ENCODE data around the gene CEND1.

CEND1 gene

GRCh38 chr11:820655-821511, 31.0 kb upstream of the CEND1 start:
- no peak for TF ChIP-seq POLR2A (IDR thresholded peaks at IDR 0.05; ENCODE audit: extremely low read depth, insufficient read length)
- TF ChIP-seq MYC (IDR thresholded peaks at IDR 0.05; ENCODE audit: low read depth, low read length) = no peak
- DNase-seq (ENCODE audit: low read depth) = peak; percentile 61
- peak overlapping the region; percentile 68 for H3K4me3 ChIP-seq (ENCODE audit: low read depth, low read length)

- no peak for TF ChIP-seq CTCF (IDR thresholded peaks at IDR 0.05; ENCODE audit: low read depth, low read length)
- TF ChIP-seq MYC (IDR thresholded peaks at IDR 0.05; ENCODE audit: low read depth, low read length) = peak; percentile 26
- no peak for TF ChIP-seq POLR2A (IDR thresholded peaks at IDR 0.05; ENCODE audit: extremely low read depth, insufficient read length)
- TF ChIP-seq MAX (IDR thresholded peaks at IDR 0.05; ENCODE audit: low read depth, low read length) = peak; percentile 41; the same call in 1 of the 2 replicates
- peak overlapping the region; percentile 68 for H3K4me3 ChIP-seq (ENCODE audit: low read depth, low read length)
- DNase-seq (ENCODE audit: low read depth) = peak; percentile 93
Measured at GRCh38 chr11:819943-820649, 30.2 kb upstream of the CEND1 start.

- DNase-seq (ENCODE audit: low read depth) = peak; percentile 91
- TF ChIP-seq MYC (IDR thresholded peaks at IDR 0.05; ENCODE audit: low read depth, low read length) (no peak; the same call in none of the 2 replicates), POLR2A (IDR thresholded peaks at IDR 0.05; ENCODE audit: extremely low read depth, insufficient read length) (peak; percentile 84)
- peak overlapping the region; percentile 68 for H3K4me3 ChIP-seq (ENCODE audit: low read depth, low read length)
Measured at GRCh38 chr11:819129-819931, 29.4 kb upstream of the CEND1 start.

GRCh38 chr11:818396-819128, 28.7 kb upstream of the CEND1 start, which contains the start of gene PNPLA2:
TSS of gene PNPLA2 (plus strand) at chr11:818914. CDS start at chr11:819719, 805 bp downstream.
- TF ChIP-seq POLR2A (IDR thresholded peaks at IDR 0.05; ENCODE audit: extremely low read depth, insufficient read length) (no peak), MYC (IDR thresholded peaks at IDR 0.05; ENCODE audit: low read depth, low read length) (no peak), CTCF (IDR thresholded peaks at IDR 0.05; ENCODE audit: low read depth, low read length) (no peak), MAX (IDR thresholded peaks at IDR 0.05; ENCODE audit: low read depth, low read length) (no peak)

GRCh38 chr11:816433-816779, 26.5 kb upstream of the CEND1 start:
- DNase-seq (ENCODE audit: low read depth) = no peak
- TF ChIP-seq MYC (IDR thresholded peaks at IDR 0.05; ENCODE audit: low read depth, low read length) = no peak
- TF ChIP-seq MAX (IDR thresholded peaks at IDR 0.05; ENCODE audit: low read depth, low read length) = peak; percentile 43
- H3K4me3 ChIP-seq (ENCODE audit: low read depth, low read length) = no peak overlapping the region

More at GRCh38 chr11:818396-819128, 28.7 kb upstream of the CEND1 start, which contains the start of gene PNPLA2:
- peak within 1 kb of the TSS; percentile 68 for H3K4me3 ChIP-seq (ENCODE audit: low read depth, low read length)
- no peak for DNase-seq (ENCODE audit: low read depth)

DNA sequence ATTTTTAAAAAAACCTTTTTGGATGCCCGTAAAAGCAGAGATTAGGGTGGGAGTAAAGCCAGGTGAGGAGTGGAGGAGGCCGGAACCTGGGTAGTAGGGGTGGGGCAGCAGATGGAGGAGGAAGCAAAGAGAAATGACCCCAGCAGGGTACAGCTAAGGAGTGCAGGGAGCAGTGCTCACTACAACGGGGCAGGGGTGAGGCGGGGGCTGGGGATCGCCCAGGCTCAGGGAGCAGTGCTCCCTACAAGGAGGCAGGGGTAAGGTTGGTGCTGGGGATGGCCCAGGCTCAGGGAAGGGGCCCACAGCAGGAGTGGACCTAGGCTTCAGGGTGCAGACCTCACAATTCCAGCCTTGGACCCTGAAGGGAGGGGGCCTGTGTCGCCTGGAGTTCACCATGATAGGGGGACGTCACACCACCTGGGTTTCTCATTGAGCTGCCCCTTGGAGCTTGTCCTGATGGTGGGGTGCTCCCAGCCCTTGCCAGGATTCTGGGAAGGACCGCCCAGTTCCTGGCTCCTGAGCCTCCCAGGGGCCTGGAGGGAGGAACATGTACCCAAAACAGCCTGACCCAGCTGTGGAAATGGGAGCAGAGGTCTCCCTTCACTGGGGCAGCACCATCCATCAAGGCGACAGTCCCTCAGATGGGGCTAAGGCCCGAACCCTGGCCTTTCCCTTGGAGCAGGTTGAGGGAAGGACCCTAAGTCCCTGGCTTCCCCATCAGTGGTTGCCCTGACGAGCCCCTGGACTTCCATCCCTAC, 26.0 kb upstream of the CEND1 start:
- no peak overlapping the region for H3K4me3 ChIP-seq (ENCODE audit: low read depth, low read length)
- no peak for DNase-seq (ENCODE audit: low read depth)
- TF ChIP-seq MYC (IDR thresholded peaks at IDR 0.05; ENCODE audit: low read depth, low read length) (no peak), MAX (IDR thresholded peaks at IDR 0.05; ENCODE audit: low read depth, low read length) (no peak), POLR2A (IDR thresholded peaks at IDR 0.05; ENCODE audit: extremely low read depth, insufficient read length) (no peak), CTCF (IDR thresholded peaks at IDR 0.05; ENCODE audit: low read depth, low read length) (no peak)
